ENCODE results near the gene CACNA1I.

- TF ChIP-seq CTCF (IDR thresholded peaks at IDR 0.05) (no peak), POLR2A (IDR thresholded peaks at IDR 0.05) (no peak)
Measured at GRCh38 chr22:39611360-39611759, 40.8 kb downstream of the CACNA1I start.
